ENCODE results near the gene FAM3A. TPM values are rescaled to one million over a fixed set of nuclear protein-coding genes. Genes with fewer than 3 reads are reported as not detected.

The FAM3A gene
- total RNA-seq, 1 experiment from 2014 or later = 88.8 TPM

GRCh38 chrX:154469880-154470279, 46.2 kb downstream of the FAM3A start:
- no peaks in the 10 kb centered on the region for H3K27me3 ChIP-seq (ENCODE audit: control insufficient read depth, insufficient read depth, low read length)
- in situ Hi-C loops (cut with HindIII; ENCODE audit: low pct_unique_long_range_greater_than_20kb, low sequenced_read_pairs) (no loop called here), intact Hi-C loops (cut with micrococcal nuclease; ENCODE audit: unreplicated experiment) (no loop called here)
- no peak overlapping the region for H3K4me3 ChIP-seq (ENCODE audit: low read depth in 2 of 2, low read length in 2 of 2)
- ATAC-seq (no peak), DNase-seq (ENCODE audit: low read depth, low spot score) (no peak)
- no peak for TF ChIP-seq REST (IDR thresholded peaks at IDR 0.05; ENCODE audit: insufficient read depth in 1 of 2, low read depth in 2 of 2, low read length in 1 of 2)
- TF ChIP-seq CTCF (IDR thresholded peaks at IDR 0.05) = no peak
- TF ChIP-seq POLR2AphosphoS5 (IDR thresholded peaks at IDR 0.05; ENCODE audit: low read depth, low read length) = no peak
- TF ChIP-seq TCF7L2 (IDR thresholded peaks at IDR 0.05; ENCODE audit: low read depth, low read length) = no peak
- no peak for TF ChIP-seq SIN3A (IDR thresholded peaks at IDR 0.05; ENCODE audit: borderline replicate concordance, insufficient read depth, low read depth, low read length)
- no peaks in the 10 kb centered on the region for H3K9me3 ChIP-seq (ENCODE audit: control insufficient read depth, insufficient read depth, low read depth, low read length)
- BruUV-seq (replicated peaks) = no TSS peak
- POLR2A ChIA-PET = no interaction called here
- H3K27ac ChIP-seq (ENCODE audit: low read length) = no peak overlapping the region
- H3K36me3 ChIP-seq (ENCODE audit: control insufficient read depth, insufficient read depth, low read length) = no peaks in the 10 kb centered on the region
- CTCF ChIA-PET = no interaction called here
- no peaks in the 10 kb centered on the region for H3K4me1 ChIP-seq (ENCODE audit: control insufficient read depth, insufficient read depth, low read length)

GRCh38 chrX:154469114-154469513, 46.9 kb downstream of the FAM3A start:
- H3K27ac ChIP-seq (ENCODE audit: low read length) = no peak overlapping the region
- TF ChIP-seq POLR2AphosphoS5 (IDR thresholded peaks at IDR 0.05; ENCODE audit: low read depth, low read length) = no peak
- TF ChIP-seq SIN3A (IDR thresholded peaks at IDR 0.05; ENCODE audit: borderline replicate concordance, insufficient read depth, low read depth, low read length) = no peak
- TF ChIP-seq CTCF (IDR thresholded peaks at IDR 0.05) = no peak
- no peak for TF ChIP-seq TCF7L2 (IDR thresholded peaks at IDR 0.05; ENCODE audit: low read depth, low read length)
- TF ChIP-seq REST (IDR thresholded peaks at IDR 0.05; ENCODE audit: insufficient read depth in 1 of 2, low read depth in 2 of 2, low read length in 1 of 2) = no peak
- H3K4me1 ChIP-seq (ENCODE audit: control insufficient read depth, insufficient read depth, low read length) = no peaks in the 10 kb centered on the region
- no peak for DNase-seq (ENCODE audit: low read depth, low spot score)
- in situ Hi-C loops (cut with HindIII; ENCODE audit: low pct_unique_long_range_greater_than_20kb, low sequenced_read_pairs) (no loop called here), intact Hi-C loops (cut with micrococcal nuclease; ENCODE audit: unreplicated experiment) (no loop called here)
- H3K4me3 ChIP-seq (ENCODE audit: low read depth in 2 of 2, low read length in 2 of 2) = no peak overlapping the region
- CTCF ChIA-PET = no interaction called here
- H3K36me3 ChIP-seq (ENCODE audit: control insufficient read depth, insufficient read depth, low read length) = no peaks in the 10 kb centered on the region
- no peak for ATAC-seq
- POLR2A ChIA-PET = no interaction called here
- TSS peak; percentile 30 for BruUV-seq (replicated peaks)
- H3K9me3 ChIP-seq (ENCODE audit: control insufficient read depth, insufficient read depth, low read depth, low read length) = no peaks in the 10 kb centered on the region
- no peaks in the 10 kb centered on the region for H3K27me3 ChIP-seq (ENCODE audit: control insufficient read depth, insufficient read depth, low read length)
